K562 (cell line): ENCODE data around the gene FGF11. TPM values are rescaled to one million over a fixed set of nuclear protein-coding genes. Genes with fewer than 3 reads are reported as not detected.
"Not testable (repeated sequence)": the region's sequence is repeated elsewhere in the genome, so short reads cannot be mapped to it uniquely, and the experiment has no call there.

Source experiments
- ATAC-seq: fragments of 200-7000 bp; cut with Tn5 transposase; 3 replicates; pipeline ENCODE4 v1.9.1; 2020; ENCODE audit warnings: moderate library complexity
- BruUV-seq: library from RNA; stranded (reverse); fragments of 400-500 nt; replicated peaks from 2 replicates; lab custom pipeline; 2021; lab: Mats Ljungman, UMichigan
- CTCF ChIA-PET: fragments of 300-600 bp; formaldehyde crosslinking; extraction: SDS; loops from one replicate; lab custom pipeline; 2021; ENCODE audit warnings: low intra/inter-chr PET ratio; lab: Yijun Ruan, JAX
- POLR2A ChIA-PET: fragments of 300-600, 350-650 bp; sonication (Branson Sonifier 250); formaldehyde crosslinking; extraction: SDS; loops from one replicate; lab custom pipeline; 2021; ENCODE audit warnings: antibody characterized with exemption, inconsistent platforms; lab: Yijun Ruan, JAX
- DNase-seq, 4 experiments: peaks; one replicate each; pipeline versions ENCODE4 v3.0.0 to v3.0.0-alpha.2; 2011 to 2018; ENCODE audit warnings: low spot score in 3 of 4, mixed read lengths in 3 of 4; ENCODE audit errors: extremely low read depth in 1 of 4
- FAIRE-seq: peaks from 2 replicates; lab custom pipeline; 2011; peaks lifted over from hg19 to GRCh38; lab: Jason Lieb, UNC
- H2AFZ ChIP-seq: 2 replicates; pipeline ENCODE4 v1.6.0; 2011; ENCODE audit warnings: low read depth, low read length, control low read depth, inconsistent platforms
- H3K27ac ChIP-seq: fragments of 200-600 bp; 3 replicates; pipeline ENCODE4 v1.8.0; 2011; ENCODE audit warnings: low read depth, mild to moderate bottlenecking, control low read depth, inconsistent platforms, low read length, moderate library complexity, mixed read lengths; ENCODE audit errors: extremely low read depth
- H3K27me3 ChIP-seq, 2 experiments: fragments of 300-600 bp in 1 of 2; 2 replicates in 1 of 2; 3 replicates in 1 of 2; pipeline versions ENCODE4 v1.6.0 to v1.8.0; 2011; ENCODE audit warnings: inconsistent platforms in 2 of 2, low read length in 2 of 2, mild to moderate bottlenecking in 1 of 2, mixed read lengths in 1 of 2, moderate library complexity in 1 of 2; ENCODE audit not compliant: control insufficient read depth in 2 of 2, insufficient read depth in 2 of 2
- H3K36me3 ChIP-seq: fragments of 300-600 bp; 3 replicates; pipeline ENCODE4 v1.8.0; 2011; ENCODE audit warnings: mild to moderate bottlenecking, low read length, inconsistent platforms; ENCODE audit not compliant: control insufficient read depth, insufficient read depth
- H3K4me1 ChIP-seq, 2 experiments: fragments of 200-600 bp in 1 of 2; replicated peaks in 1 of 2; 2 replicates in 1 of 2; 3 replicates in 1 of 2; pipeline versions ENCODE4 v1.5.1 to v1.8.0; 2011; ENCODE audit warnings: inconsistent platforms in 2 of 2, low read length in 2 of 2, mild to moderate bottlenecking in 1 of 2, mixed read lengths in 1 of 2, moderate library complexity in 1 of 2; ENCODE audit not compliant: control insufficient read depth in 2 of 2, insufficient read depth in 2 of 2
- H3K4me2 ChIP-seq: 2 replicates; pipeline ENCODE4 v1.6.1; 2011; ENCODE audit warnings: low read length, control low read depth, inconsistent platforms, mixed read lengths; ENCODE audit not compliant: insufficient read depth
- H3K4me3 ChIP-seq: fragments of 200-600 bp; sonication (generic), shearing (Covaris generic); 2 replicates; pipeline ENCODE4 v1.5.1; 2016; ENCODE audit warnings: control low read depth, inconsistent platforms
- H3K79me2 ChIP-seq: fragments of 200-600 bp; 3 replicates; pipeline ENCODE4 v1.8.0; 2011; ENCODE audit warnings: low read length, inconsistent platforms; ENCODE audit not compliant: control insufficient read depth, insufficient read depth
- H3K9ac ChIP-seq, 2 experiments: 2 replicates each; pipeline versions ENCODE4 v1.6.0 to v1.6.1; 2011; ENCODE audit warnings: low read depth in 2 of 2, low read length in 2 of 2, control low read depth in 1 of 2, inconsistent platforms in 1 of 2, mild to moderate bottlenecking in 1 of 2, mixed read lengths in 1 of 2; ENCODE audit not compliant: insufficient read depth in 1 of 2
- H3K9me1 ChIP-seq: one replicate; pipeline ENCODE4 v1.6.0; 2011; ENCODE audit warnings: inconsistent platforms, mild to moderate bottlenecking, low read length, moderate library complexity; ENCODE audit not compliant: control insufficient read depth, insufficient read depth
- H3K9me3 ChIP-seq: replicated peaks from 2 replicates; pipeline ENCODE4 v1.5.1; 2011; ENCODE audit warnings: low read depth, low read length, inconsistent platforms; ENCODE audit not compliant: control insufficient read depth, insufficient read depth
- H4K20me1 ChIP-seq: replicated peaks from 2 replicates; pipeline ENCODE4 v1.6.1; 2011; ENCODE audit warnings: low read length, inconsistent platforms, mixed read lengths; ENCODE audit not compliant: control insufficient read depth, insufficient read depth
- ATF3 ChIP-seq, 2 experiments: fragments of 450-650 bp in 1 of 2; sonication (generic) in 1 of 2; formaldehyde crosslinking in 1 of 2; IDR thresholded peaks in 1 of 2; conservative IDR thresholded peaks in 1 of 2; 2 replicates each; pipeline versions ENCODE4 v1.6.1 to v1.8.1; 2016 to 2023; ENCODE audit warnings: mild to moderate bottlenecking in 2 of 2, moderate library complexity in 2 of 2, inconsistent platforms in 1 of 2, missing genetic modification reagents in 1 of 2
- WGBS: fragments of 100-300 bp; shearing (Covaris generic); methylation state at CpG from one replicate; pipeline ENCODE4 v1.1.6; 2016; ENCODE audit warnings: low coverage, mixed read lengths; ENCODE audit not compliant: insufficient coverage; ENCODE audit errors: missing lambda C conversion rate; 5-methylcytosine and 5-hydroxymethylcytosine counted together
- in situ Hi-C: fragments of 300-500 bp; cut with MboI; formaldehyde crosslinking; loops from 4 replicates; pipeline ENCODE4 v1.15.0; 2018; ENCODE audit warnings: inconsistent platforms, mixed read lengths
- intact Hi-C: fragments of 100-400 bp; cut with micrococcal nuclease; formaldehyde crosslinking; loops from 2 replicates; pipeline ENCODE4 v1.14.2; 2022
- polyA plus RNA-seq, 8 experiments: library from polyadenylated mRNA; depleted of rRNA in 4 of 8; stranded (reverse) in 5 of 8; unstranded in 3 of 8; fragments of >200 nt; fragmentation: Nextera tagmentation in 2 of 8; fragmentation: Illumina TruSeq in 1 of 8; extraction: Ambion mirVana in 2 of 8; extraction: Trizol in 1 of 8; gene quantifications; 2 replicates each; pipeline versions ENCODE4 v1.2.1 to v1.2.3, GENCODE V29; 2011 to 2014; ENCODE audit warnings: inconsistent platforms in 1 of 8, missing spikeins in 1 of 8
- total RNA-seq, 7 experiments: library from RNA; depleted of rRNA in 6 of 7; stranded (reverse); fragments of >200 nt in 6 of 7; fragmentation: Illumina TruSeq in 2 of 7; extraction: Trizol in 2 of 7; gene quantifications; 2 replicates each; pipeline versions ENCODE4 v1.2.1 to v1.2.3, GENCODE V29; 2011 to 2021; ENCODE audit warnings: low replicate concordance in 1 of 7

Gene FGF11
- total and polyA plus RNA-seq, 9 of the 15 experiments (the other 6 are each of a cell fraction or from before 2014, with no cell fraction given): 1.2 to 7.5 (median 3.0) TPM

- POLR2A ChIA-PET: interaction anchor here (0.6 to 3.2 kb wide), 4 partner anchors 10 to 67 kb away, joined by 3 to 10 read pairs (median 4); partner anchors contain the start of genes POLR2A and ZBTB4
- not testable (repeated sequence) for FAIRE-seq
Observed at GRCh38 chr17:7469843-7470242, 30.5 kb downstream of the FGF11 start.

GRCh38 chr17:7470457-7470973, 31.2 kb downstream of the FGF11 start:
- H4K20me1 ChIP-seq, BruUV-seq, ATAC-seq, CTCF ChIA-PET, intact Hi-C loops, H3K4me3 ChIP-seq, FAIRE-seq, H3K4me2 ChIP-seq, H3K9me3 ChIP-seq, H3K27ac ChIP-seq, H3K9me1 ChIP-seq, in situ Hi-C loops, DNase-seq, H3K9ac ChIP-seq, H3K27me3 ChIP-seq, H2AFZ ChIP-seq: not testable (repeated sequence)
- POLR2A ChIA-PET: interaction anchor here (0.8 to 3.2 kb wide), 4 partner anchors 9 to 31 kb away, joined by 4 to 10 read pairs (median 6); partner anchors contain the start of genes POLR2A and ZBTB4
- WGBS: 87% methylated on average over 7 of the region's 8 CpGs
- Histone ChIP-seq H3K79me2 (peaks cover 49% of the 10 kb centered on the region), H3K4me1 (peaks cover 13 to 21% of the 10 kb centered on the region in 2 experiments), H3K36me3 (peaks cover 10% of the 10 kb centered on the region; the same call in 1 of the 3 replicates)

More at GRCh38 chr17:7469843-7470242, 30.5 kb downstream of the FGF11 start:
- 0 out of 2 replicates have a peak, but pooled peaks have one; percentile 8 for TF ChIP-seq ATF3 (IDR thresholded peaks at IDR 0.05)
- in situ Hi-C loops; H3K27ac ChIP-seq; DNase-seq; H3K4me2 ChIP-seq; CTCF ChIA-PET; ATAC-seq; BruUV-seq; H4K20me1 ChIP-seq; intact Hi-C loops; H3K4me3 ChIP-seq; H3K9me1 ChIP-seq; H3K9me3 ChIP-seq; H3K9ac ChIP-seq; H3K27me3 ChIP-seq; H2AFZ ChIP-seq; TF ChIP-seq ATF3 (CRISPR knock-in tag; conservative IDR thresholded peaks at IDR 0.05): not testable (repeated sequence)
- H3K36me3 ChIP-seq: peaks cover 13% of the 10 kb centered on the region; the same call in 1 of the 3 replicates
- peaks cover 43% of the 10 kb centered on the region for H3K79me2 ChIP-seq
- WGBS: 93% methylated on average over 9 of the region's 12 CpGs
- peaks cover 8 to 20% of the 10 kb centered on the region in 2 experiments for H3K4me1 ChIP-seq
